CD14-positive monocyte (primary cell): ENCODE data around the gene COTL1. TPM values are rescaled to one million over a fixed set of nuclear protein-coding genes. Genes with fewer than 3 reads are reported as not detected.

ENCODE experiments used
- DNase-seq, 3 donors: peaks; one replicate each; pipeline ENCODE4 v3.0.0-alpha.2; 2011 to 2022
- H2AFZ ChIP-seq: 2 replicates; pipeline ENCODE4 v1.6.0; 2012; ENCODE audit warnings: mild to moderate bottlenecking, low read depth, low read length, inconsistent platforms; ENCODE audit not compliant: insufficient read depth, poor library complexity, severe bottlenecking
- H3K27ac ChIP-seq, 2 donors: 1 replicate in 1 of 2; 2 replicates in 1 of 2; pipeline ENCODE4 v1.5.1; 2012 to 2013; ENCODE audit warnings: low read length in 2 of 2, control low read depth in 1 of 2, inconsistent platforms in 1 of 2, low read depth in 1 of 2, mild to moderate bottlenecking in 1 of 2
- H3K27me3 ChIP-seq, 2 donors: one replicate each; pipeline versions ENCODE4 v1.6.0 to v1.6.1; 2011 to 2013; ENCODE audit warnings: low read length in 2 of 2; ENCODE audit not compliant: control insufficient read depth in 2 of 2, insufficient read depth in 2 of 2
- H3K36me3 ChIP-seq, 2 donors: replicated peaks in 1 of 2; 1 replicate in 1 of 2; 2 replicates in 1 of 2; pipeline versions ENCODE4 v1.5.1 to v1.6.1; 2012 to 2013; ENCODE audit warnings: low read length in 2 of 2, control low read depth in 1 of 2, inconsistent platforms in 1 of 2, mild to moderate bottlenecking in 1 of 2; ENCODE audit not compliant: insufficient read depth in 2 of 2, control insufficient read depth in 1 of 2
- H3K4me1 ChIP-seq, 2 donors: 1 replicate in 1 of 2; 2 replicates in 1 of 2; pipeline versions ENCODE4 v1.5.1 to v1.6.1; 2012 to 2013; ENCODE audit warnings: low read length in 2 of 2, control low read depth in 1 of 2, inconsistent platforms in 1 of 2, mild to moderate bottlenecking in 1 of 2, moderate library complexity in 1 of 2; ENCODE audit not compliant: insufficient read depth in 2 of 2, control insufficient read depth in 1 of 2
- H3K4me2 ChIP-seq: replicated peaks from 2 replicates; pipeline ENCODE3; 2012; ENCODE audit warnings: low read length, moderate library complexity, mild to moderate bottlenecking; ENCODE audit not compliant: poor library complexity, severe bottlenecking; ENCODE audit errors: extremely low read depth
- H3K4me3 ChIP-seq, 3 experiments: fragments of 200-600 bp in 1 of 3; sonication (generic) in 1 of 3; replicated peaks in 1 of 3; 1 replicate in 2 of 3; 2 replicates in 1 of 3; pipeline ENCODE4 v1.5.1; 2011 to 2013; ENCODE audit warnings: low read length in 3 of 3, mild to moderate bottlenecking in 3 of 3, control low read depth in 2 of 3, low read depth in 2 of 3, inconsistent platforms in 1 of 3, moderate library complexity in 1 of 3
- H3K79me2 ChIP-seq: 2 replicates; pipeline ENCODE4 v1.6.0; 2012; ENCODE audit warnings: mild to moderate bottlenecking, control low read depth, inconsistent platforms, low read length, moderate library complexity; ENCODE audit not compliant: insufficient read depth
- H3K9ac ChIP-seq: 2 replicates; pipeline ENCODE4 v1.6.0; 2017; ENCODE audit warnings: low read length, mild to moderate bottlenecking; ENCODE audit not compliant: insufficient read depth, poor library complexity, severe bottlenecking
- H3K9me3 ChIP-seq, 2 donors: replicated peaks in 1 of 2; 1 replicate in 1 of 2; 2 replicates in 1 of 2; pipeline versions ENCODE4 v1.5.1 to v1.6.1; 2012 to 2013; ENCODE audit warnings: low read length in 2 of 2, control low read depth in 1 of 2; ENCODE audit not compliant: control insufficient read depth in 1 of 2, insufficient read depth in 1 of 2
- H4K20me1 ChIP-seq: 2 replicates; pipeline ENCODE4 v1.6.0; 2012; ENCODE audit warnings: mild to moderate bottlenecking, low read length, control low read depth, moderate library complexity; ENCODE audit not compliant: insufficient read depth
- H3K27ac Mint-ChIP-seq, 7 donors: one replicate each; pipeline ENCODE4 v1.8.0; 2020; ENCODE audit warnings: mild to moderate bottlenecking in 7 of 7, mixed read lengths in 7 of 7, moderate library complexity in 6 of 7, inconsistent platforms in 2 of 7
- H3K27me3 Mint-ChIP-seq, 3 donors: one replicate each; pipeline ENCODE4 v1.8.0; 2021 to 2022; ENCODE audit warnings: low read depth in 3 of 3, mild to moderate bottlenecking in 3 of 3, mixed read lengths in 3 of 3, moderate library complexity in 3 of 3, inconsistent platforms in 1 of 3
- H3K36me3 Mint-ChIP-seq, 2 donors: one replicate each; pipeline ENCODE4 v1.8.0; 2020; ENCODE audit warnings: mixed read lengths in 2 of 2, inconsistent platforms in 1 of 2, mild to moderate bottlenecking in 1 of 2
- H3K4me1 Mint-ChIP-seq: one replicate; pipeline ENCODE4 v1.8.0; 2020; ENCODE audit warnings: mild to moderate bottlenecking, mixed read lengths
- H3K4me3 Mint-ChIP-seq, 2 donors: one replicate each; pipeline ENCODE4 v1.8.0; 2020; ENCODE audit warnings: mild to moderate bottlenecking in 2 of 2, mixed read lengths in 2 of 2, moderate library complexity in 1 of 2
- H3K9me3 Mint-ChIP-seq, 7 donors: one replicate each; pipeline ENCODE4 v1.8.0; 2020 to 2022; ENCODE audit warnings: mixed read lengths in 7 of 7, mild to moderate bottlenecking in 6 of 7, moderate library complexity in 6 of 7, inconsistent platforms in 2 of 7
- WGBS: methylation state at CpG from one replicate; pipeline ENCODE4 v1.1.5; 2013; ENCODE audit warnings: missing lambda C conversion rate; ENCODE audit not compliant: insufficient coverage; 5-methylcytosine and 5-hydroxymethylcytosine counted together
- intact Hi-C, 2 donors: fragments of 100-400 bp; cut with micrococcal nuclease; formaldehyde crosslinking; loops; one replicate each; pipeline versions ENCODE4 v1.15.0 to v1.15.1; 2023
- polyA plus RNA-seq, 3 donors: library from polyadenylated mRNA; depleted of rRNA in 1 of 3; unstranded in 2 of 3; stranded (reverse) in 1 of 3; fragments of 300-500 nt in 2 of 3; fragments of >200 nt in 1 of 3; fragmentation: Illumina TruSeq in 2 of 3; gene quantifications; 1 replicate in 2 of 3; 2 replicates in 1 of 3; pipeline ENCODE4 v1.2.3, GENCODE V29; 2012 to 2021
- TF ChIP-seq, protein P1 (sequence below): fragments of 200-600 bp; IDR thresholded peaks from one replicate; pipeline ENCODE4 v1.8.0; 2022; ENCODE audit warnings: antibody characterized with exemption, mild to moderate bottlenecking

COTL1 gene
- polyA plus RNA-seq, 3 donors: 648 to 1,843 (median 1,643) TPM

- intact Hi-C loops: no loop called here
- DNase-seq: peak in 2 of 3 donors; percentile 34 to 49
- peak overlapping the region; percentile 34 to 70 for H3K27ac ChIP-seq
- peaks cover 2 to 4% (median 4%) of the 10 kb centered on the region in 3 donors for H3K27me3 Mint-ChIP-seq
- H3K27ac Mint-ChIP-seq: peak overlapping the region; percentile 64 to 90 (median 84)
- no peaks in the 10 kb centered on the region for H3K36me3 ChIP-seq
- TF ChIP-seq, protein P1, sequence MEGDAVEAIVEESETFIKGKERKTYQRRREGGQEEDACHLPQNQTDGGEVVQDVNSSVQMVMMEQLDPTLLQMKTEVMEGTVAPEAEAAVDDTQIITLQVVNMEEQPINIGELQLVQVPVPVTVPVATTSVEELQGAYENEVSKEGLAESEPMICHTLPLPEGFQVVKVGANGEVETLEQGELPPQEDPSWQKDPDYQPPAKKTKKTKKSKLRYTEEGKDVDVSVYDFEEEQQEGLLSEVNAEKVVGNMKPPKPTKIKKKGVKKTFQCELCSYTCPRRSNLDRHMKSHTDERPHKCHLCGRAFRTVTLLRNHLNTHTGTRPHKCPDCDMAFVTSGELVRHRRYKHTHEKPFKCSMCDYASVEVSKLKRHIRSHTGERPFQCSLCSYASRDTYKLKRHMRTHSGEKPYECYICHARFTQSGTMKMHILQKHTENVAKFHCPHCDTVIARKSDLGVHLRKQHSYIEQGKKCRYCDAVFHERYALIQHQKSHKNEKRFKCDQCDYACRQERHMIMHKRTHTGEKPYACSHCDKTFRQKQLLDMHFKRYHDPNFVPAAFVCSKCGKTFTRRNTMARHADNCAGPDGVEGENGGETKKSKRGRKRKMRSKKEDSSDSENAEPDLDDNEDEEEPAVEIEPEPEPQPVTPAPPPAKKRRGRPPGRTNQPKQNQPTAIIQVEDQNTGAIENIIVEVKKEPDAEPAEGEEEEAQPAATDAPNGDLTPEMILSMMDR: no peak
- WGBS: 15% methylated on average over 2 of the region's 6 CpGs
- no peaks in the 10 kb centered on the region for H3K9me3 ChIP-seq
- peaks cover 26 to 27% of the 10 kb centered on the region in 2 donors for H3K4me1 ChIP-seq
- H4K20me1 ChIP-seq: no peaks in the 10 kb centered on the region
- no peaks in the 10 kb centered on the region for H3K79me2 ChIP-seq
- peaks cover 0 to 2% of the 10 kb centered on the region in 2 donors for H3K36me3 Mint-ChIP-seq
- H3K4me1 Mint-ChIP-seq: peaks cover 29% of the 10 kb centered on the region
- peak overlapping the region in 1 of 3 experiments; percentile 45 for H3K4me3 ChIP-seq
- H3K27me3 ChIP-seq: no peaks in the 10 kb centered on the region
- peak overlapping the region in 1 of 2 donors; percentile 73 for H3K4me3 Mint-ChIP-seq
- no peak overlapping the region for H3K9ac ChIP-seq
- H3K4me2 ChIP-seq: peak overlapping the region; percentile 37
- H3K9me3 Mint-ChIP-seq: peaks cover 0 to 5% (median 0%) of the 10 kb centered on the region in 7 donors
- H2AFZ ChIP-seq: peak overlapping the region; percentile 34
Observed at GRCh38 chr16:84631886-84632285, 14.0 kb upstream of the COTL1 start.

- no peak overlapping the region for H3K4me3 Mint-ChIP-seq
- no CpG with 5 or more reads among the region's 4 CpGs for WGBS
- peaks cover 0 to 2% of the 10 kb centered on the region in 2 donors for H3K36me3 Mint-ChIP-seq
Observed at GRCh38 chr16:84631153-84631466, 13.2 kb upstream of the COTL1 start.

More at GRCh38 chr16:84631153-84631466, 13.2 kb upstream of the COTL1 start:
- Histone ChIP-seq H2AFZ (peak overlapping the region; percentile 34), H3K9ac (no peak overlapping the region), H3K79me2 (no peaks in the 10 kb centered on the region), H3K4me1 (peaks cover 26 to 27% of the 10 kb centered on the region in 2 donors), H3K4me3 (no peak overlapping the region), H4K20me1 (no peaks in the 10 kb centered on the region), H3K27me3 (no peaks in the 10 kb centered on the region), H3K27ac (peak overlapping the region; percentile 34 to 70), H3K9me3 (no peaks in the 10 kb centered on the region), H3K4me2 (no peak overlapping the region), H3K36me3 (no peaks in the 10 kb centered on the region)
- Mint-ChIP-seq H3K27ac (peak overlapping the region in 3 of 7 donors; percentile 75 to 84 (median 78)), H3K9me3 (no peaks in the 10 kb centered on the region), H3K27me3 (peaks cover 2 to 4% (median 4%) of the 10 kb centered on the region in 3 donors), H3K4me1 (peaks cover 27% of the 10 kb centered on the region)
- DNase-seq: no peak
- TF ChIP-seq, protein P1: no peak
- intact Hi-C loops: no loop called here
